SJCRH30 (cell line): ENCODE data around the gene ACTN2. TPM values are rescaled to one million over a fixed set of nuclear protein-coding genes. Genes with fewer than 3 reads are reported as not detected.

Source experiments
- DNase-seq, 2 experiments: peaks; one replicate each; pipeline ENCODE4 v3.0.0-alpha.2; 2015 to 2020
- H3K27ac ChIP-seq: fragments of 250-450 bp; sonication (Bioruptor Pico); 2 replicates; pipeline ENCODE4 v1.5.1; 2020; ENCODE audit warnings: mild to moderate bottlenecking, moderate library complexity
- H3K27me3 ChIP-seq: fragments of 250-450 bp; sonication (Bioruptor Pico); 2 replicates; pipeline ENCODE4 v1.5.1; 2020; ENCODE audit warnings: mild to moderate bottlenecking, moderate library complexity
- H3K36me3 ChIP-seq: fragments of 250-450 bp; sonication (Bioruptor Pico); 2 replicates; pipeline ENCODE4 v1.5.1; 2020; ENCODE audit warnings: mild to moderate bottlenecking, moderate library complexity
- H3K4me1 ChIP-seq: fragments of 250-450 bp; sonication (Bioruptor Pico); 2 replicates; pipeline ENCODE4 v1.5.1; 2020; ENCODE audit warnings: mild to moderate bottlenecking, moderate library complexity
- H3K4me3 ChIP-seq: fragments of 250-450 bp; sonication (Bioruptor Pico); 2 replicates; pipeline ENCODE4 v1.5.1; 2020; ENCODE audit warnings: mild to moderate bottlenecking, moderate library complexity
- H3K9me3 ChIP-seq: fragments of 250-450 bp; sonication (Bioruptor Pico); replicated peaks from 2 replicates; pipeline ENCODE4 v1.5.1; 2020; ENCODE audit warnings: mild to moderate bottlenecking, moderate library complexity
- total RNA-seq: library from RNA; depleted of rRNA; stranded (reverse); fragments of >200 nt; shearing (Covaris generic); gene quantifications from 2 replicates; pipeline ENCODE4 v1.2.3, GENCODE V29; 2014

Gene ACTN2
- total RNA-seq, 1 experiment from 2014 or later = 3.0 TPM

DNA sequence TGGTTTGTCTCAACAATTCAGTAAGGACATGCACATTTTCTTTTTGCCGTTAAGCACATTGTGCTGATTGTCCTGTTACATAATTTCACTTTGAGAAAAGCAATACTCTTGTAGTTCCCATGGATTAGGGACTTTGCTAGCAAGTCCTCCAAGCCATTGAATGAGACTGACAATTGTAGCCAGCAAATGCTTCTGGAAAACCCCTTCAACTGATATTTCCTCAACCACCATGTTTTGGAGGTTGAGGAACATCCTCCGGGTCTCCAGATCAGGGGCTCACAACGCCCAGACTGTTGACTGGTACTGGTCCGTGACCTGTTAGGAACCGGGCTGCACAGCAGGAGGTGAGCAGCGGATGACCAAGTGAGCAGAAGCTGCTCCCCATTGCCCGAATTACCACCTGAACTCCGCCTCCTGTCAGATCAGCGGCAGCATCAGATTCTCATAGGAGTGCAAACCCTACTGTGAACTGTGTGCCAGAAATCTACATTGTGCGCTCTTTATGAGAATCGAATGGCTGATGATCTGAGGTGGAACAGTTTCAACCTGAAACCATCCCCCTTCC lies 24.1 kb downstream of the ACTN2 start:
- no peak overlapping the region for H3K4me3 ChIP-seq
- no peaks in the 10 kb centered on the region for H3K9me3 ChIP-seq
- H3K27ac ChIP-seq = no peak overlapping the region
- no peaks in the 10 kb centered on the region for H3K36me3 ChIP-seq
- H3K4me1 ChIP-seq = peaks cover 1% of the 10 kb centered on the region
- H3K27me3 ChIP-seq = no peaks in the 10 kb centered on the region
- DNase-seq = no peak

DNA sequence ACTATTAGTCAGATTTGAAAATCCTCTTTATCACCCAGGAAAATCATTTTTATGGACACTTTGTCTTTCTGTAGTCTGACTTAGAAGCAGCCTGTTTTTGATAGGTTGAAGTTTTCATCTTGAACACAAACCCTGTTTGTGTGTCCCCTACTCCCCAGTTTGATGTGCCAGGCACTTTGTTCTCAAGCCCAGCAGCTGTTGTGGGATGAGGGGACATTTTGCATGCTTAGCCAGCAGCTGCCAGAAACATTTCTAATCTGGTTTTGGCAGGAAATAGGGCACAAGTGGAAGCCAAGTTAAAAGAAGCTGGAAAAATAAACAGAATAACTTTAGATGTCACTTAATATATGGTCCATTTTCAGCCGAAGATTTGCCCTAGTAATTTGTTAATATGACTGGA lies 29.9 kb downstream of the ACTN2 start:
- peak overlapping the region; percentile 85 for H3K27ac ChIP-seq
- H3K4me1 ChIP-seq = peaks cover 13% of the 10 kb centered on the region
- H3K36me3 ChIP-seq = no peaks in the 10 kb centered on the region
- peak; percentile 86 to 93 for DNase-seq
- H3K4me3 ChIP-seq = no peak overlapping the region
- no peaks in the 10 kb centered on the region for H3K27me3 ChIP-seq
- H3K9me3 ChIP-seq = no peaks in the 10 kb centered on the region

DNA sequence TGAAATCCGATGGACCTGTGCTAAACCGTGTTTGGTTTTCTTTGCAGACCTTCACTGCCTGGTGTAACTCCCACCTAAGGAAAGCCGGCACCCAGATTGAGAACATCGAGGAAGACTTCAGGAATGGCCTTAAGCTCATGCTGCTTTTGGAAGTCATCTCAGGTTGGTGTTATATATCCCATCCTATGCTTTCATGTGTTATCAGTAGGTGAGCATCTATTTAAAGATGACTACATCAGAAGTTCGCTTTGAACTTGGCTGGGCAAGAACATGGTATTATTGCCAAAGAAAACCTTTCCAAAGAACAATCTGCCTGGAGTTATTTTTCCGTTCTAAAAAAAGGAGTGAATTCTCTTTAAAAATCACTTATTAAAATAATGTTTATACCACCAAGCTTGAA lies 31.5 kb downstream of the ACTN2 start:
- H3K4me3 ChIP-seq = no peak overlapping the region
- H3K27ac ChIP-seq = no peak overlapping the region
- no peaks in the 10 kb centered on the region for H3K27me3 ChIP-seq
- no peak for DNase-seq
- peaks cover 6% of the 10 kb centered on the region; the same call in 1 of the 2 replicates for H3K36me3 ChIP-seq
- peaks cover 13% of the 10 kb centered on the region for H3K4me1 ChIP-seq
- no peaks in the 10 kb centered on the region for H3K9me3 ChIP-seq

DNA sequence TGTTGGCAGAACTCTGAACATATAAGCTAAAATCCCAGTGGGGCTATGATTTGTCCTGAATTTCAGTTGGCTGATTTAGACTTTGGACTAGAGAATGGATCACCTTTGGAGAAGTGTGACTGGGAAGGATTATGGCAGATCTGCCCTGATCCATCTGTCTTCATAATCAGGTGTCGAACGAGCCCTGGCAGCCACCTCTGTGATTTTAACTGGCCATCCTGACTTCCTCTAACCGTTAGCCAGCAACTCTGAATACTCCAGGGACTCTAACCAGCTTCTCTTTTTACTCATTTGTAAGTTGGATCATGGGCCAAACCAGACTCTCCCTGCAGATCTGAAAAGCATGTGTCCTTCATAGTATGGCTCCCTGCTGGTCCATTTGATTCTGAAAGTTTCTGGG lies 32.0 kb downstream of the ACTN2 start:
- H3K36me3 ChIP-seq = peaks cover 7% of the 10 kb centered on the region; the same call in 1 of the 2 replicates
- H3K27ac ChIP-seq = no peak overlapping the region
- H3K4me1 ChIP-seq = peaks cover 13% of the 10 kb centered on the region
- H3K27me3 ChIP-seq = no peaks in the 10 kb centered on the region
- DNase-seq = no peak
- no peaks in the 10 kb centered on the region for H3K9me3 ChIP-seq
- no peak overlapping the region for H3K4me3 ChIP-seq

DNA sequence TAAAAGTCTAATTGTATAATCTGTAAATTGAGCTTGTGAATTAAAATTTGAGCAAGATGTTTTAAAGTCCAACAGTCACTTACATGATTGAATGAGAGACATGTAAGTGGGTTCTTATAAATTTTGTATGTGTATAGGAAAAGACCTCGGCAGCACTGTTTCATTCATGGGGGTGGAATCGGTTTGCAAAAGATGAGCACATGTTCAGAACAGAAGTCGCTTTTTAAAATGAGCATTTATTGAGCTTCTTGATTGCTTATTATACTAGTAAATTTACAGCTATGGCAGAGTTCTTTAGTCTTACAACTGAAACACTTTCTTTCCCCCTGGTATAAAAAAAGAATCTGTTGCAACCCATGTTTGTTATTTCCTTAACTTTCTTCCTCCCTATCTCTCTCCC lies 33.9 kb downstream of the ACTN2 start:
- Histone ChIP-seq H3K27me3 (no peaks in the 10 kb centered on the region), H3K36me3 (peaks cover 7% of the 10 kb centered on the region; the same call in 1 of the 2 replicates), H3K27ac (no peak overlapping the region), H3K4me1 (peaks cover 18% of the 10 kb centered on the region), H3K9me3 (no peaks in the 10 kb centered on the region), H3K4me3 (no peak overlapping the region)
- no peak for DNase-seq

DNA sequence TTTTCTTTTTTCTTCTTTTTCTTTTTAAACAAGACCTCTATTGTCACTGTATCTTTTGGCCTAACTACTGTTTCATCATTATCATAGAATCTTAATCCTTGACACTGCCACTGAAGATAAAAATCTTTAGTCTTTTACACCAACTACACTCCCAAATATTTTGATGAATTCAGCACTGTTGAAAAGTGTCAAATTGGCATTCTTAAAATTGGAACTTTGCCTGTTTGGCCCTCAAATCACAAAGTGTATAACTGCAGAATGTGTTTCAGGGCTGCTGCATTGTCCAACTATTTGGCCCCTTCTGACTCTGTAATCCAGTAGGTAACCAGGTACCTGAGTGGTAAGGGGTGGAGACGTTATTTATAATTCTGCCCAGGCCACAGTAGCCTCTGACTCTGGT lies 34.3 kb downstream of the ACTN2 start:
- no peak overlapping the region for H3K27ac ChIP-seq
- no peak for DNase-seq
- H3K9me3 ChIP-seq = no peaks in the 10 kb centered on the region

DNA sequence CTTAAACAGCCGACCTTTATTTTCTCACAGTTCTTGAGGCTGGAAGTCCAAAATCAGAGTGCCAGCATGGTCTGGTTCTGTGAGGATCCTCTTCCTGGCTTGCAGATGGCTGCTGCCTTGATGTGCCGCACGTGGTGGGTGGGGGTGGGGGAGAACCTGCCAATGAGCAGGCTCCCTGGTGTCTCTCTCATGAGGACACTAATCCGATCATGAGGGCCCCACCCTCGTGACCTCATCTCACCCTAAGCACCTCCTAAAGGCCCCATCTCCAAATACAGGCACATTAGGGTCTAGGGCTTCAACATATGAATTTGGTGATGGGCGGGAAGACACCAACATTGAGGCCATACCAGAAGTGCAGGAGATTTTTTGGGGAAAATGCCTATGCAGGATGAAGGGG lies 37.8 kb downstream of the ACTN2 start:
- H3K36me3 ChIP-seq = peaks cover 7% of the 10 kb centered on the region; the same call in 1 of the 2 replicates
- H3K9me3 ChIP-seq = no peaks in the 10 kb centered on the region
- H3K4me3 ChIP-seq = no peak overlapping the region
- peak overlapping the region; percentile 37 for H3K27ac ChIP-seq
- peaks cover 5% of the 10 kb centered on the region; the same call in 1 of the 2 replicates for H3K4me1 ChIP-seq
- DNase-seq = no peak
- no peaks in the 10 kb centered on the region for H3K27me3 ChIP-seq

More for the DNA sequence above, 34.3 kb downstream of the ACTN2 start:
- H3K27me3 ChIP-seq = no peaks in the 10 kb centered on the region
- H3K36me3 ChIP-seq = peaks cover 7% of the 10 kb centered on the region; the same call in 1 of the 2 replicates
- H3K4me1 ChIP-seq = peaks cover 15% of the 10 kb centered on the region
- H3K4me3 ChIP-seq = no peak overlapping the region

DNA sequence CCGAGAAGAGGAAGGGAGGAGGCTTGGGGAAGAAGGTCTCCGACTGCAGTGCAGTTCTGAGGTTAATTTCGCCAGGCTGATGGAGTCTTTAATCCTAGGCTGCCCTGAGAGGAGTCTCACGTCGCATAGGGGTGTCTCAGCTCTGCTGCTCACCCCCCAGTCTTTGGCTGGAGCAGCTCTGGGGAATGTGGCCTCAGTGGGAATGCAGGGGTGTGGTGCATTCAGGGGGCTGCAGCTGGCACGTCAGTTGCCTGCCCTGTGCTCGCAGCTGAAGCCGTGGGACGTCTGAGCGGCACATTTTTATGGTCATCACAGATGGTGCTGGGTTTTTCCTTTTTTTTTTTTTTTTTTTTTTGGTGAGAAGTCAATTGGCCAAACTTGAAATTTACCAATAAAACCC lies 38.2 kb downstream of the ACTN2 start:
- H3K27ac ChIP-seq = peak overlapping the region; percentile 37
- peak; percentile 48 to 56 for DNase-seq

DNA sequence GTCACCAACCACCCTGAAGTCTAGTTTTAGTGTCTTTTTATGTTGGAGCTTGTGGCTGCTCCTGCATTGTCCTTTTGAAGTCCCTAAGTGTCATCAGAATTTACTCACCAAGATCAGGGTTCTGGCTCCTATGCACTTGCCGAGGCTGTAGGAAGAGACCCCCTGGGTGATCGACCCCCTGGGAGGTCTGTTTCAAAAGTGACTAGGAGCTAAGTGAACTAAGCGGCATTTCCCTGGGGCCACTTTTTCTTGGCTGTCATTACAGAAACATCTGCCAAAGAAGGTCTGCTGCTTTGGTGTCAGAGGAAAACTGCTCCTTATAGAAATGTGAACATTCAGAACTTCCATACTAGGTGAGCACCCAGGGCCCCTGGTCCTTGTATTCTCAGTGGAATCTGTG lies 39.4 kb downstream of the ACTN2 start:
- no peaks in the 10 kb centered on the region for H3K27me3 ChIP-seq
- peaks cover 7% of the 10 kb centered on the region; the same call in 1 of the 2 replicates for H3K36me3 ChIP-seq
- peaks cover 5% of the 10 kb centered on the region; the same call in 1 of the 2 replicates for H3K4me1 ChIP-seq
- H3K9me3 ChIP-seq = no peaks in the 10 kb centered on the region
- DNase-seq = no peak
- H3K4me3 ChIP-seq = no peak overlapping the region
- H3K27ac ChIP-seq = no peak overlapping the region

More for the DNA sequence above, 38.2 kb downstream of the ACTN2 start:
- Histone ChIP-seq H3K9me3 (no peaks in the 10 kb centered on the region), H3K36me3 (peaks cover 7% of the 10 kb centered on the region; the same call in 1 of the 2 replicates), H3K4me1 (peaks cover 5% of the 10 kb centered on the region; the same call in 1 of the 2 replicates), H3K4me3 (no peak overlapping the region), H3K27me3 (no peaks in the 10 kb centered on the region)

DNA sequence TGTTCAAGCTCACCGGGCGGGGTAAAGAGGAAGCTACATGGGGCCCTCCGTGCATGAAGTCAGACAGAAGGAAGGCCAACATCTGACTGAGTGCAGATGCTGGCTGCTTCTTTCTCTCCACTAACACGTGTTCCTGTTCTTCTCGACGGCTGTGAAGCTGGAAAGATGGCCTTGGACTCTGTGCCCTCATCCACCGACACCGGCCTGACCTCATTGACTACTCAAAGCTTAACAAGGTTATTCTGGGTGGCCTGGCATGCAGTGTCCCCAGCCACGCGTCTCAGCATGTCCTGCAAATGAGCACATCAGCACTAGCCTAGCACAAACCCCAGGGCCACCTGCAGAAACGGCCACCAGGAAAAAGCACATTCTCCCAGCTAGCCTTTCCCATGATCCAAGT lies 41.2 kb downstream of the ACTN2 start:
- no peaks in the 10 kb centered on the region for H3K9me3 ChIP-seq
- peaks cover 3% of the 10 kb centered on the region; the same call in 1 of the 2 replicates for H3K36me3 ChIP-seq
- H3K4me1 ChIP-seq = peaks cover 5% of the 10 kb centered on the region; the same call in 1 of the 2 replicates
- no peaks in the 10 kb centered on the region for H3K27me3 ChIP-seq
- DNase-seq = no peak
- H3K27ac ChIP-seq = no peak overlapping the region
- no peak overlapping the region for H3K4me3 ChIP-seq

DNA sequence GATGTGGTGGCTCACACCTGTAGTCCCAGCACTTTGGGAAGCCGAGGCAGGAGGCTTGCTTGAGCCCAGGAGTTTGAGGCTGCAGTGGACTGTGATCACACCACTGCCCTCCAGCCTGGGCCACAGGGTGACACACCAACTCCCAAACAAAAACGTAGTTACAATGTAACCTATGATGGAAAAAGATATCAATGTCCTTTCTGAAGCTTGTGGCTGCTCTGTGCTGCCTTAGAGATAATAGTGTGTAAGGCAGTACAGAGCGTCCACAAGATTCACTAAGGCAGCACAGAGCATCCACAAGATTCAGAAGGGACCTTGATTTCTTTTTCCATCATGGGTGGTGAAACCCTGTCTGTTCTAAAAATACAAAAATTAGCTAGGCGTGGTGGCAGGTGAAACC lies 42.5 kb downstream of the ACTN2 start:
- Histone ChIP-seq H3K9me3 (no peaks in the 10 kb centered on the region), H3K27ac (no peak overlapping the region), H3K27me3 (no peaks in the 10 kb centered on the region), H3K4me1 (peaks cover 5% of the 10 kb centered on the region; the same call in 1 of the 2 replicates), H3K4me3 (no peak overlapping the region), H3K36me3 (no peaks in the 10 kb centered on the region)
- no peak for DNase-seq

DNA sequence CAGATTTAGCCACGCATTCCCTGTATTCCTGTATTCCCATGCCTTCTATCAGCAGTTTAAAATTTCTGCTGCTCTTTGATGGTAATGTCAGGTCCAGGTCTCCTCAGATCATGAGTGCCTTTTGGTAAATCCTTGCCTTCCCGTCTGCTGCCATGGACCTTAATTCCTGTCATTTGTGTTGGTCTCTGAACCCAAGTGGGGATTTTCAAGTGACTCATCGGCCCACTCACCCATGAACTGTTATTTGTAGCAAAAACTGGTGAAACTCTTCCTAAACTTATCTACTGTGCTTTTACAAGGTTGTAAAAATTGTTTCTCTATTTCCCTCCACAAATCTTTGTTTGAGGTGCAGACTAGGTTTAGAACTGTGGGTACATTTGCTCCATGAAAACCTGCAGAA lies 47.4 kb downstream of the ACTN2 start:
- no peak overlapping the region for H3K27ac ChIP-seq
- DNase-seq = no peak
- H3K4me3 ChIP-seq = no peak overlapping the region
- no peaks in the 10 kb centered on the region for H3K9me3 ChIP-seq
- H3K36me3 ChIP-seq = no peaks in the 10 kb centered on the region; the same call in 1 of the 2 replicates
- no peaks in the 10 kb centered on the region for H3K27me3 ChIP-seq
- no peaks in the 10 kb centered on the region for H3K4me1 ChIP-seq

DNA sequence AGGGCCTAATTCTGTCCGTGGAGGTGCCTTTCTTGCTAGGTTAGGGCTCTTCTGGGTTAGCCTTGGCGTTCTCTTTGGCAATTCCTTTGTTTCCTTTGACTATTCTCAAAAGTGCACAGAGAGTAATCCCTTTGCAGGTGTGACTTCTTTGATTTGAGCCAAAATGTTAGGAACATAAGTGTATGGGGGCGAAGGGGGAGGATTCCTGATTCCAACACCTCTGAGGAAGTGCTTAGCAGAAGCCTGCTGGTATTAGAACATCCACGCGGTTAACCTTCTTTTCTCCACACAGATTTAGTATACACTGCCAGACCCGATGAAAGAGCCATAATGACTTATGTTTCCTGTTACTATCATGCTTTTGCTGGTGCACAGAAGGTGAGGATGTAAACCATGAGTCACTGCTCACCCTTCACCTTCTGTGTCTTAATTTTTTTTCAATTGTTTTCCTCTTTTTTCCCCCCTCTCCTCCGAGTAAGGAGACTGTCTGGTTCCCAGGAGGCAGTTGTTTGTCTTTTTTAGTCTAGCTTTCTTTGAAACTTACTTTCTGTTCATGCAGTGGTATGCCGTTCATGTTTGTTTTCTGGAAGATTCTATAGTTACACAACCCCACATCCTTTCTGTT lies 48.0 kb downstream of the ACTN2 start:
- Histone ChIP-seq H3K4me3 (no peak overlapping the region), H3K4me1 (no peaks in the 10 kb centered on the region), H3K27me3 (no peaks in the 10 kb centered on the region), H3K27ac (no peak overlapping the region), H3K9me3 (no peaks in the 10 kb centered on the region), H3K36me3 (no peaks in the 10 kb centered on the region; the same call in 1 of the 2 replicates)
- no peak for DNase-seq

DNA sequence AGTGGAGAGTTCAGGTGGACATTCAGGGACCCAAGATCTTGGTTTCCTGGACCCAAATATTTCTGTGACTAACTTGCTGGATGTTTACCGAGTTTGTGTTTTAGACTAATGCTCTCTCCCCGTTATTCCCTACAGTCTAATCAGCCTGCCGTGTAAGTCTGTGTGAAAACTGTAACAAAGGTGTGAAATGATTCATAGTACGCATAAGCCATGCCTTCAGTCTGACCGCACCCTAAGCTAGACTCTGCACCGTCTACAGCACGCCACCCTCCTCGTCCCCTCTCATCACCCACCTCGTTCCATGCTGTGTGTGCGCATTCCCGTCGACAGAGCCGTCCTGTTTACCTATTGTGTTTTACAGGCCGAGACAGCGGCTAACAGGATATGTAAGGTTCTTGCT lies 50.5 kb downstream of the ACTN2 start:
- Histone ChIP-seq H3K36me3 (no peaks in the 10 kb centered on the region; the same call in 1 of the 2 replicates), H3K4me1 (no peaks in the 10 kb centered on the region), H3K27me3 (no peaks in the 10 kb centered on the region), H3K9me3 (no peaks in the 10 kb centered on the region), H3K27ac (no peak overlapping the region), H3K4me3 (no peak overlapping the region)
- no peak for DNase-seq

DNA sequence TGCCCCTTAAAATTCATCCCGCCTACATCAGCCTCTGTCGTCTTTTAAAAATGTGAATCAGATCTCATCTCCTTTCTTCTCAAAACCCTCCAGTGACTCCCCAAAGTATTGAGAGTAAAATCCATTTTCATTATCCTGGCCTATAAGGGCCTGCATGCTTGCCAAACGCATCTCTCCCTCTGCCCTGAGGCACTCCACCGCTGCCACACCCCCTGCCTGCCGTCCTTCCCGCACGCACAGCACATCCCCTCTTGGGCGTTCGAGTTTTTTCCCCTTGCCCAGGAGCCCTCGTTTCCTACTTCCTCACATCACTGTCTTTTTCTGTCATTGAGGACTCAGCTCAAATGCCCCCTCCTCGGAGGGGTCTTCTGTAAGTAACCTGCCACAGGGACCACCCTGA lies 55.5 kb downstream of the ACTN2 start:
- no peak for DNase-seq
- Histone ChIP-seq H3K4me1 (no peaks in the 10 kb centered on the region), H3K9me3 (no peaks in the 10 kb centered on the region), H3K27ac (no peak overlapping the region), H3K36me3 (no peaks in the 10 kb centered on the region; the same call in 1 of the 2 replicates), H3K4me3 (no peak overlapping the region), H3K27me3 (no peaks in the 10 kb centered on the region)
